WTC11 (cell line): Measurements from ENCODE around the gene TNIK.

ENCODE experiments used
- GABPB1 ChIP-seq: sonication (generic); formaldehyde crosslinking; IDR thresholded peaks from 2 replicates; pipeline ENCODE4 v1.8.1; 2023; ENCODE audit warnings: mild to moderate bottlenecking, missing genetic modification reagents
- NFYB ChIP-seq: sonication (generic); formaldehyde crosslinking; conservative IDR thresholded peaks from 2 replicates; pipeline ENCODE4 v1.8.0; 2022; ENCODE audit warnings: low read depth, missing genetic modification reagents
- NR2C2 ChIP-seq: sonication (generic); formaldehyde crosslinking; IDR thresholded peaks from 2 replicates; pipeline ENCODE4 v1.8.0; 2022; ENCODE audit warnings: mild to moderate bottlenecking, missing genetic modification reagents
- TF ChIP-seq, protein P1 (sequence below): fragments of 200-600 bp; IDR thresholded peaks from 2 replicates; pipeline ENCODE4 v1.8.0; 2022; ENCODE audit warnings: antibody characterized with exemption

DNA sequence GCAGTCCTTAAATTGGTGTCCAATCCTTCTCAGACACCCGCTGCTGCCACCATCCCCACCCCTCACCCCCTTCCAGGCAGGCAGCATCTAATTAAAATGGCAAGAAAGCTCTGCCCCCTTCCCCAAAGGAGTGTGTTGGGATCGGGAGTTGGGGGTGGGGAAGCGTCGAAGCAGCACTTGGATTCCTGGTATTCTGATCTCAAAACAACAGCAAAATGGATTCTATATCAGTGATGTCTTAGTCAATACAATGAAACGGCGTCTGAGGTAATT is 1.4 kb downstream of the TNIK start:
- TF ChIP-seq, protein P1, sequence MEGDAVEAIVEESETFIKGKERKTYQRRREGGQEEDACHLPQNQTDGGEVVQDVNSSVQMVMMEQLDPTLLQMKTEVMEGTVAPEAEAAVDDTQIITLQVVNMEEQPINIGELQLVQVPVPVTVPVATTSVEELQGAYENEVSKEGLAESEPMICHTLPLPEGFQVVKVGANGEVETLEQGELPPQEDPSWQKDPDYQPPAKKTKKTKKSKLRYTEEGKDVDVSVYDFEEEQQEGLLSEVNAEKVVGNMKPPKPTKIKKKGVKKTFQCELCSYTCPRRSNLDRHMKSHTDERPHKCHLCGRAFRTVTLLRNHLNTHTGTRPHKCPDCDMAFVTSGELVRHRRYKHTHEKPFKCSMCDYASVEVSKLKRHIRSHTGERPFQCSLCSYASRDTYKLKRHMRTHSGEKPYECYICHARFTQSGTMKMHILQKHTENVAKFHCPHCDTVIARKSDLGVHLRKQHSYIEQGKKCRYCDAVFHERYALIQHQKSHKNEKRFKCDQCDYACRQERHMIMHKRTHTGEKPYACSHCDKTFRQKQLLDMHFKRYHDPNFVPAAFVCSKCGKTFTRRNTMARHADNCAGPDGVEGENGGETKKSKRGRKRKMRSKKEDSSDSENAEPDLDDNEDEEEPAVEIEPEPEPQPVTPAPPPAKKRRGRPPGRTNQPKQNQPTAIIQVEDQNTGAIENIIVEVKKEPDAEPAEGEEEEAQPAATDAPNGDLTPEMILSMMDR = no peak
- TF ChIP-seq NFYB = no peak
- TF ChIP-seq GABPB1 (CRISPR knock-in tag) = no peak
- TF ChIP-seq NR2C2 (CRISPR knock-in tag) = no peak
